ENCODE results near the gene MRGPRX2. TPM values are rescaled to one million over a fixed set of nuclear protein-coding genes. Genes with fewer than 3 reads are reported as not detected.

MRGPRX2 gene
- total and polyA plus RNA-seq, 2 of the 13 experiments (the other 11 are each of a cell fraction or from before 2014, with no cell fraction given) = not detected

DNA sequence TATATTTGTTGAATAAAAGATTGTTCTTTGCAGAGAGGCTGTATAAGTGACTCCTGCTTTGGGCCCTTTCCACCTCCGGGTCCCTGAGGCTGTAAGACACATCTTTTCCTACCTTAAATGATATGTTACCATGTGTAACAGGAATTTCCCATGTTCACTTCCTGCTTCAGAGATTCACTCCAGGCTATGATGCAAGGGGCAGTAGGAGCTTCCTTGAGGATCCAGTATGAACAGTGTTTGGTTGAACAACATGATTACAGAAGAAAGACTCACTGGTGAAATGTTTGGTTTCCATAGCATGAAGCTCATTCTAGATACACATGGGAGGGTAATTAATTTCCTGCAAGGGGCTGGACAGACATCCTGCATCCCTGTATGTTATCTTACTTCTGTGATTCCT lies 30.8 kb upstream of the MRGPRX2 start:
- FAIRE-seq (no peak), ATAC-seq (no peak)
- in situ Hi-C loops (cut with HindIII; ENCODE audit: extremely low pct_ligation_motif_present, low pct_unique_long_range_greater_than_20kb) = no loop called here

DNA sequence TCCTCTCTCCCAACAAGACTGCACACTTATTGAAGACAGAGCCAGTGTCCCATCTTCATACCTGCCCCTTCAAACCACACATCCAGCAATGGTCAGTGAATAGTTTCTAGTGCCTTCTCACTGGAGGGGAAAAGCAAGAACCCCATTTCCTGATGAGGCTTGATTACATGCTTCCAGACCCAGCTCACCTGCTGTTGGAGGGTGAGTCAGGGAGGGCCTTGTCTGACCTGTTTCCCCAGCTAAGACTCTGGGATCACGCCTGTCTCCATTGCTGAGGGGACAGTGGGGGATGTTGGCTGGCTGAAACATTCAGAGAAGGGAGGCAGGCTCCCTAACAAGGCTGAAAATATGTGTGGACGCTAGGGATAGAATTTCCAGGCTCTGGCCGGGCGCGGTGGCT lies 28.9 kb upstream of the MRGPRX2 start:
- Histone ChIP-seq H3K4me2 (ENCODE audit: low read depth, low read length) (no peak overlapping the region), H3K27me3 (ENCODE audit: control insufficient read depth in 1 of 2, insufficient read depth in 2 of 2, low read length in 2 of 2) (peaks cover 0 to 15% of the 10 kb centered on the region in 2 experiments; a peak in 2 of 5 replicates), H3K36me3 (replicated peaks in 1 of 2; ENCODE audit: control insufficient read depth in 1 of 2, insufficient read depth in 2 of 2, low read length in 2 of 2) (no peaks in the 10 kb centered on the region), H3K9me3 (ENCODE audit: low read length) (no peaks in the 10 kb centered on the region), H3K9ac (ENCODE audit: insufficient read depth, low read depth, low read length) (no peak overlapping the region), H4K20me1 (ENCODE audit: insufficient read depth, low read length) (no peaks in the 10 kb centered on the region), H3K27ac (ENCODE audit: extremely low read length, insufficient read depth, low read length) (no peak overlapping the region), H3K4me3 (replicated peaks in 1 of 3; ENCODE audit: insufficient read depth in 1 of 3, low read depth in 2 of 3, low read length in 3 of 3) (no peak overlapping the region), H3K4me1 (ENCODE audit: insufficient read depth, low read length) (no peaks in the 10 kb centered on the region), H2AFZ (ENCODE audit: low read length) (no peak overlapping the region), H3K79me2 (ENCODE audit: insufficient read depth, low read length) (no peaks in the 10 kb centered on the region)
- no peak for FAIRE-seq
- intact Hi-C loops (cut with micrococcal nuclease; ENCODE audit: unreplicated experiment) = no loop called here
- BruUV-seq (replicated peaks) = no TSS peak
- 33% methylated on average over 5 of the region's 5 CpGs for WGBS (ENCODE audit: low lambda C conversion rate)
- POLR2A ChIA-PET = no interaction called here
- in situ Hi-C loops (cut with HindIII; ENCODE audit: extremely low pct_ligation_motif_present, low pct_unique_long_range_greater_than_20kb) = no loop called here
- no peak for ATAC-seq
- DNase-seq (ENCODE audit: low spot score) = no peak
- CTCF ChIA-PET (ENCODE audit: low intra/inter-chr PET ratio, low total read pairs) = no interaction called here
- TF ChIP-seq FOXJ3 (CRISPR knock-in tag; IDR thresholded peaks at IDR 0.05; ENCODE audit: borderline replicate concordance) (no peak), CHD2 (IDR thresholded peaks at IDR 0.05; ENCODE audit: low read depth, low read length) (no peak), FOXP1 (IDR thresholded peaks at IDR 0.05) (no peak), FOXP1 (CRISPR knock-in tag; IDR thresholded peaks at IDR 0.05) (no peak), BRCA1 (CRISPR knock-in tag; IDR thresholded peaks at IDR 0.05) (no peak), KDM5A (IDR thresholded peaks at IDR 0.05; ENCODE audit: borderline replicate concordance, low read length) (no peak), ZNF280D (CRISPR knock-in tag; IDR thresholded peaks at IDR 0.05) (no peak), ZNF101 (CRISPR knock-in tag; IDR thresholded peaks at IDR 0.05; ENCODE audit: borderline replicate concordance, low read depth) (no peak), ZNF570 (CRISPR knock-in tag; IDR thresholded peaks at IDR 0.05; ENCODE audit: borderline replicate concordance) (no peak), ZNF780A (CRISPR knock-in tag; IDR thresholded peaks at IDR 0.05) (no peak), ZNF513 (CRISPR knock-in tag; conservative IDR thresholded peaks at IDR 0.05) (no peak)
- TF ChIP-seq, protein P1, sequence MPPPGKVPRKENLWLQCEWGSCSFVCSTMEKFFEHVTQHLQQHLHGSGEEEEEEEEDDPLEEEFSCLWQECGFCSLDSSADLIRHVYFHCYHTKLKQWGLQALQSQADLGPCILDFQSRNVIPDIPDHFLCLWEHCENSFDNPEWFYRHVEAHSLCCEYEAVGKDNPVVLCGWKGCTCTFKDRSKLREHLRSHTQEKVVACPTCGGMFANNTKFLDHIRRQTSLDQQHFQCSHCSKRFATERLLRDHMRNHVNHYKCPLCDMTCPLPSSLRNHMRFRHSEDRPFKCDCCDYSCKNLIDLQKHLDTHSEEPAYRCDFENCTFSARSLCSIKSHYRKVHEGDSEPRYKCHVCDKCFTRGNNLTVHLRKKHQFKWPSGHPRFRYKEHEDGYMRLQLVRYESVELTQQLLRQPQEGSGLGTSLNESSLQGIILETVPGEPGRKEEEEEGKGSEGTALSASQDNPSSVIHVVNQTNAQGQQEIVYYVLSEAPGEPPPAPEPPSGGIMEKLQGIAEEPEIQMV (CRISPR knock-in tag; IDR thresholded peaks at IDR 0.05; ENCODE audit: low read depth) = no peak

More for the DNA sequence above, 30.8 kb upstream of the MRGPRX2 start:
- no TSS peak for BruUV-seq (replicated peaks)
- H3K27me3 ChIP-seq (ENCODE audit: control insufficient read depth in 1 of 2, insufficient read depth in 2 of 2, low read length in 2 of 2) = peaks cover 0 to 15% of the 10 kb centered on the region in 2 experiments; a peak in 2 of 5 replicates
- no peaks in the 10 kb centered on the region for H4K20me1 ChIP-seq (ENCODE audit: insufficient read depth, low read length)
- WGBS (ENCODE audit: low lambda C conversion rate) = 0% methylated on average over 1 of the region's 1 CpG
- intact Hi-C loops (cut with micrococcal nuclease; ENCODE audit: unreplicated experiment) = no loop called here
- ChIA-PET POLR2A (no interaction called here), CTCF (ENCODE audit: low intra/inter-chr PET ratio, low total read pairs) (no interaction called here)
- no peak overlapping the region for H3K9ac ChIP-seq (ENCODE audit: insufficient read depth, low read depth, low read length)
- no peak overlapping the region for H2AFZ ChIP-seq (ENCODE audit: low read length)
- no peaks in the 10 kb centered on the region for H3K36me3 ChIP-seq (replicated peaks in 1 of 2; ENCODE audit: control insufficient read depth in 1 of 2, insufficient read depth in 2 of 2, low read length in 2 of 2)
- no peaks in the 10 kb centered on the region for H3K79me2 ChIP-seq (ENCODE audit: insufficient read depth, low read length)
- DNase-seq (ENCODE audit: low spot score) = no peak
- no peak overlapping the region for H3K27ac ChIP-seq (ENCODE audit: extremely low read length, insufficient read depth, low read length)
- TF ChIP-seq ZNF615 (CRISPR knock-in tag; IDR thresholded peaks at IDR 0.05; ENCODE audit: borderline replicate concordance) (no peak), GZF1 (CRISPR knock-in tag; IDR thresholded peaks at IDR 0.05) (no peak), RARA (CRISPR knock-in tag; IDR thresholded peaks at IDR 0.05) (no peak)
- H3K9me3 ChIP-seq (ENCODE audit: low read length) = no peaks in the 10 kb centered on the region
- no peak overlapping the region for H3K4me2 ChIP-seq (ENCODE audit: low read depth, low read length)
- H3K4me1 ChIP-seq (ENCODE audit: insufficient read depth, low read length) = no peaks in the 10 kb centered on the region
- H3K4me3 ChIP-seq (replicated peaks in 1 of 3; ENCODE audit: insufficient read depth in 1 of 3, low read depth in 2 of 3, low read length in 3 of 3) = no peak overlapping the region
